Measurements from ENCODE around the gene PTRHD1. TPM values are rescaled to one million over a fixed set of nuclear protein-coding genes. Genes with fewer than 3 reads are reported as not detected.

The PTRHD1 gene
- total and polyA plus RNA-seq, 8 donors: 8.4 to 41.0 (median 22.8) TPM

GRCh38 chr2:24745825-24746224 lies 47.4 kb downstream of the PTRHD1 start:
- Histone ChIP-seq H3K4me3 (no peak overlapping the region), H3K4me1 (peaks cover 0 to 7% (median 0%) of the 10 kb centered on the region in 4 donors), H3K27ac (no peak overlapping the region), H3K9me3 (no peaks in the 10 kb centered on the region), H3K27me3 (no peaks in the 10 kb centered on the region), H3K36me3 (peaks cover 12 to 52% (median 47%) of the 10 kb centered on the region in 4 donors)
- DNase-seq: no peak
- intact Hi-C loops (cut with DNase I; ENCODE audit: low total_unique reads): no loop called here
- WGBS, 5 donors: 79 to 91% (median 87%) methylated on average over 2 of the region's 2 CpGs
- no peak for TF ChIP-seq CTCF (IDR thresholded peaks at IDR 0.05)
- TF ChIP-seq POLR2AphosphoS5 (IDR thresholded peaks at IDR 0.05): no peak
- no peak for TF ChIP-seq EP300 (IDR thresholded peaks at IDR 0.05)
- TF ChIP-seq POLR2A (IDR thresholded peaks at IDR 0.05): no peak

GRCh38 chr2:24744356-24744755 lies 48.8 kb downstream of the PTRHD1 start:
- Histone ChIP-seq H3K36me3 (peaks cover 12 to 66% (median 48%) of the 10 kb centered on the region in 4 donors), H3K27ac (no peak overlapping the region), H3K9me3 (no peaks in the 10 kb centered on the region), H3K4me1 (peaks cover 0 to 7% (median 0%) of the 10 kb centered on the region in 4 donors), H3K4me3 (no peak overlapping the region), H3K27me3 (no peaks in the 10 kb centered on the region)
- no peak for DNase-seq
- TF ChIP-seq CTCF (IDR thresholded peaks at IDR 0.05) (no peak), EP300 (IDR thresholded peaks at IDR 0.05) (no peak), POLR2AphosphoS5 (IDR thresholded peaks at IDR 0.05) (no peak), POLR2A (IDR thresholded peaks at IDR 0.05) (no peak)
- WGBS, 5 donors: 49 to 68% (median 63%) methylated on average over 1 of the region's 1 CpG
- intact Hi-C loops (cut with DNase I; ENCODE audit: low total_unique reads): no loop called here

- peaks cover 0 to 7% (median 0%) of the 10 kb centered on the region in 4 donors for H3K4me1 ChIP-seq
- intact Hi-C loops (cut with DNase I; ENCODE audit: low total_unique reads): no loop called here
- no peak for DNase-seq
- no peak overlapping the region for H3K27ac ChIP-seq
- H3K27me3 ChIP-seq: no peaks in the 10 kb centered on the region
- H3K9me3 ChIP-seq: no peaks in the 10 kb centered on the region
- 65 to 83% (median 75%) methylated on average over 3 of the region's 3 CpGs for WGBS, 5 donors
- H3K36me3 ChIP-seq: peaks cover 12 to 64% (median 48%) of the 10 kb centered on the region in 4 donors
- no peak overlapping the region for H3K4me3 ChIP-seq
- no peak for TF ChIP-seq CTCF (IDR thresholded peaks at IDR 0.05)
- TF ChIP-seq POLR2A (IDR thresholded peaks at IDR 0.05): no peak
- no peak for TF ChIP-seq POLR2AphosphoS5 (IDR thresholded peaks at IDR 0.05)
- no peak for TF ChIP-seq EP300 (IDR thresholded peaks at IDR 0.05)
Measured at GRCh38 chr2:24743924-24744323, 49.3 kb downstream of the PTRHD1 start.

- TF ChIP-seq POLR2AphosphoS5 (IDR thresholded peaks at IDR 0.05) (no peak), POLR2A (IDR thresholded peaks at IDR 0.05) (no peak), CTCF (IDR thresholded peaks at IDR 0.05) (no peak), EP300 (IDR thresholded peaks at IDR 0.05) (no peak)
- Histone ChIP-seq H3K27me3 (no peaks in the 10 kb centered on the region), H3K27ac (no peak overlapping the region), H3K4me3 (no peak overlapping the region), H3K9me3 (no peaks in the 10 kb centered on the region), H3K4me1 (peaks cover 0 to 7% (median 0%) of the 10 kb centered on the region in 4 donors), H3K36me3 (peaks cover 12 to 59% (median 46%) of the 10 kb centered on the region in 4 donors)
- no peak for DNase-seq
- intact Hi-C loops (cut with DNase I; ENCODE audit: low total_unique reads): no loop called here
- 90 to 100% (median 91%) methylated on average over 1 of the region's 1 CpG for WGBS, 5 donors
Measured at GRCh38 chr2:24742730-24743129, 50.5 kb downstream of the PTRHD1 start.

All from stomach (tissue), 9 donors.